Activated CD8-positive, alpha-beta T cell treated with anti-CD3 and anti-CD28 coated beads, Interleukin-2, amount 10 ng/mL, durations not matched to agents 7 days and 5 days (primary cell): Measurements from ENCODE around the gene TANGO2. TPM values are rescaled to one million over a fixed set of nuclear protein-coding genes. Genes with fewer than 3 reads are reported as not detected.

Source experiments
- ATAC-seq: fragments of 150-1000 bp; cut with Tn5 transposase; one replicate; pipeline ENCODE4 v1.10.0; 2021; ENCODE audit warnings: moderate library complexity
- CTCF ChIA-PET: fragments of 350-600 bp; sonication (Branson Sonifier 250); formaldehyde crosslinking; loops from one replicate; lab custom pipeline; 2021; ENCODE audit warnings: antibody characterized with exemption; lab: Charles Lee
- POLR2A ChIA-PET: fragments of 350-600 bp; sonication (Branson Sonifier 250); formaldehyde crosslinking; loops from one replicate; lab custom pipeline; 2021; ENCODE audit warnings: antibody characterized with exemption; lab: Charles Lee
- DNase-seq: peaks from one replicate; pipeline ENCODE4 v3.0.0-alpha.2; 2020
- H3K27ac Mint-ChIP-seq: one replicate; pipeline ENCODE4 v1.8.0; 2021; ENCODE audit warnings: mild to moderate bottlenecking, mixed read lengths
- H3K27me3 Mint-ChIP-seq: one replicate; pipeline ENCODE4 v1.8.0; 2021; ENCODE audit warnings: low read depth, mixed read lengths
- H3K36me3 Mint-ChIP-seq: one replicate; pipeline ENCODE4 v1.8.0; 2021; ENCODE audit warnings: low read depth, mixed read lengths
- H3K4me1 Mint-ChIP-seq: one replicate; pipeline ENCODE4 v1.8.0; 2021; ENCODE audit warnings: low read depth, mixed read lengths
- H3K4me3 Mint-ChIP-seq: one replicate; pipeline ENCODE4 v1.8.0; 2021; ENCODE audit warnings: mild to moderate bottlenecking, mixed read lengths
- H3K9me3 Mint-ChIP-seq: one replicate; pipeline ENCODE4 v1.8.0; 2022; ENCODE audit warnings: mixed read lengths; ENCODE audit not compliant: insufficient read depth
- total RNA-seq, 2 experiments: library from RNA; stranded (reverse); gene quantifications; one replicate each; pipeline ENCODE4 v1.2.3, GENCODE V29; 2021

TANGO2 gene
- total RNA-seq, 2 experiments from 2014 or later: 39.1 to 43.3 TPM

DNA sequence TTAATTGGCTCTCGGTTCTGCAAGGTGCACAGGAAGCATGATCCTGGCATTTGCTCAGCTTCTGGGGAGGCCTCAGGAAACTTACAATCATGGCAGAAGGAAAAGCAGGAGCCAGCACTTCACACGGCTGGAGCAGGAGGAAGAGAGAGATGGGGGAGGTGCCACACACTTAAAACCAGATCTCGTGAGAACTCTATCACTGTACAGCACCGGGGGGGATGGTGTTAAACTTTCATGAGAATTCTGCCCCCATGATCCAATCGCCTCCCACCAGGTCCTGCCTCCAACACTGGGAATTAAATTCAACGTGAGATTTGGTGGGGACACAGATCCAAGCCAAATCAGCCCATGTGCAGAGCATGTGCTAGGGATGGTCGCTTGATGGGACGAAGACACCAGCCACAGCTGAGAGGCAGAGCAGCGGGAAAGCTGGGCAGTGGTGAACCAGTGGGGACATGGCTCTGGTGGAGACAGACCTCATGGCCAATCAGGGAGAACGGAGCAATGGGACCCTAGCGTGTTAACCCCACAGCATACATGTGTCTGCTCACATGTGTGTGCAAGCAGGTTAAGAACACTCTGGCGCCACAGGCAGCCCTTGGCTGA is 6.2 kb downstream of the TANGO2 start:
- DNase-seq (no peak), ATAC-seq (no peak)
- no peak overlapping the region for H3K4me3 Mint-ChIP-seq
- no peaks in the 10 kb centered on the region for H3K27me3 Mint-ChIP-seq
- H3K9me3 Mint-ChIP-seq: no peaks in the 10 kb centered on the region
- peaks cover 4% of the 10 kb centered on the region for H3K36me3 Mint-ChIP-seq
- CTCF ChIA-PET: no interaction called here
- POLR2A ChIA-PET: no interaction called here
- H3K27ac Mint-ChIP-seq: no peak overlapping the region
- peaks cover 25% of the 10 kb centered on the region for H3K4me1 Mint-ChIP-seq

GRCh38 chr22:20027966-20028854 is 7.3 kb downstream of the TANGO2 start:
- H3K4me1 Mint-ChIP-seq: peaks cover 22% of the 10 kb centered on the region

DNA sequence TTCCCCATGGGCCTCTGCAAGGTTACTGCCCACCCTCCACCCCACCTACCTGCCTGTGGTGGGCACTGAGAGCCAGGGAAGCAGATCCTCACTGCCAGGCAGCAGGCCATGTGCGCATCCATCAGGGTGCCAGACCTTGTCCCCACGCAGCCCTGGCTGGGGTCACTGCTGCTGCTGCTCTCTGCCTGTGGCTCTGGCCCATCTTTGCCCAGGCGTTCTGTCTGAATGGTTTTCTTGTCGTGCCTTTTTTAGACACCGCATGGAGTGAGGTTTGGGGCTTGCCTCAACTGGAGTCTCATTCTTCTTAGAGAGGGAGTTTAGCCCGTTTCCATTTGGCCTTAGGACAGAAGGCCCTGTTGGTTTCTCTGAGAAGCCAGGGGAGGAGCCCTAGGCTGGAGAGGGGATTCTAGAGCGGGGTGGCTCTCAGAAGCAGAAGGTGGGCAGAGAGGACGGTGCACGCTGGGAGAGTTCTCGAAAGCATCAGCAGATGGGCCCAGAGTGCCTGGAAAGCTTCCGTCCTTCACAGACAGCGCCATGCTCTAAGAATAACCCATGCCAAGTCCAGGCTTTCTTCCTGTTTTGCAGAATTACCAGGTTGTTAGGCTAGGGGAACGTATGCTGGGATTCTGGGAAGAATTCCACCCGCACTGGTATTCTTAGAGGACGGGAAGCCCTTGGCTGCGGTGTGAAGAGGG is 8.1 kb downstream of the TANGO2 start:
- Mint-ChIP-seq H3K27me3 (no peaks in the 10 kb centered on the region), H3K27ac (no peak overlapping the region), H3K4me1 (peaks cover 22% of the 10 kb centered on the region), H3K9me3 (no peaks in the 10 kb centered on the region), H3K36me3 (no peaks in the 10 kb centered on the region), H3K4me3 (no peak overlapping the region)
- ATAC-seq (no peak), DNase-seq (no peak)
- POLR2A ChIA-PET: interaction anchor here (1.3 kb wide), 1 partner anchor 8 kb away, joined by 3 read pairs; the partner anchor contains the start of gene TANGO2
- CTCF ChIA-PET: no interaction called here

More at GRCh38 chr22:20027966-20028854, 7.3 kb downstream of the TANGO2 start:
- Mint-ChIP-seq H3K36me3 (peaks cover 2% of the 10 kb centered on the region), H3K27me3 (no peaks in the 10 kb centered on the region), H3K9me3 (no peaks in the 10 kb centered on the region), H3K4me3 (no peak overlapping the region), H3K27ac (no peak overlapping the region)
- DNase-seq (no peak), ATAC-seq (no peak)
- POLR2A ChIA-PET: no interaction called here
- CTCF ChIA-PET: interaction anchor here (0.8 kb wide), 1 partner anchor 57 kb away, joined by 3 read pairs; no protein-coding TSS in a partner anchor

DNA sequence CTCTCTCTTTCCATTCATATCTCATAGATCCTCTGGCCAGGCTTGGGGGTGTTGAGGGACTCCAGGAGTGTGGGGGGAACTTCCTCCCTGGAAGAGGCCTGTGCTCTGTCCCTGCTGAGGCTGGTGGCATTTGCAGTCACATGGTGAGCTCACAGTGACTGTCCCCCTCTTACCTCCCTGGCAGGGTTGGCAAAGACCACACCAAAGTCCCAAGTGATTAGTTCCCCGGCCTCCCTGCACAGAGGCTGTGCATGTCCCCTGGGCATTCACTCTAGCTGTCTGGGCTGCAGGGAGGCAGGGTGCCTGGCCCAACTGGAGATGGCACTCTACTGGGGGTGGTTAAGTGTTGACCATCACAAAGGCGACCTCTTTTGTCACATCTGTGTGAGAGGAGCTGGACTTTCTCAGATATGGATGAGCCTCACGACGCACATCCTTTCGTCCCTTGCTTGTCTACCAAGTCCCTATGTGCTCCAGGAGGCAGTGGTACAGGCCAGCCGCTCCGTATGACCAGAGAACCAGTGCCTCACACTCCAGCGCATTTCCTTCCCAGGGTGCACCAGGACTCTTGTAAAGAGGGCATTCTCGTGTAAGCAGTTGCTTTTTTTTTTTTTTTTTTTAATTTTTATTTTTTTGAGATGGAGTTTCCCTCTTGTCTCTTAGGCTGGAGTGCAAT is 8.8 kb downstream of the TANGO2 start:
- no peaks in the 10 kb centered on the region for H3K27me3 Mint-ChIP-seq
- POLR2A ChIA-PET: interaction anchor here (1.3 kb wide), 1 partner anchor 9 kb away, joined by 3 read pairs; the partner anchor contains the start of gene TANGO2
- H3K4me3 Mint-ChIP-seq: no peak overlapping the region
- DNase-seq (no peak), ATAC-seq (no peak)
- no peaks in the 10 kb centered on the region for H3K9me3 Mint-ChIP-seq
- H3K4me1 Mint-ChIP-seq: peaks cover 22% of the 10 kb centered on the region
- CTCF ChIA-PET: no interaction called here
- H3K36me3 Mint-ChIP-seq: no peaks in the 10 kb centered on the region
- H3K27ac Mint-ChIP-seq: no peak overlapping the region

GRCh38 chr22:20031732-20032406 is 11.0 kb downstream of the TANGO2 start:
- H3K36me3 Mint-ChIP-seq: peaks cover 3% of the 10 kb centered on the region
- H3K4me3 Mint-ChIP-seq: no peak overlapping the region
- ATAC-seq (peak; percentile 39), DNase-seq (peak; percentile 41)
- H3K27ac Mint-ChIP-seq: peak overlapping the region; percentile 49
- ChIA-PET CTCF (no interaction called here), POLR2A (interaction anchor here (1.6 kb wide), 1 partner anchor 10 kb away, joined by 3 read pairs; no protein-coding TSS in a partner anchor)
- no peaks in the 10 kb centered on the region for H3K27me3 Mint-ChIP-seq
- H3K9me3 Mint-ChIP-seq: no peaks in the 10 kb centered on the region
- peaks cover 20% of the 10 kb centered on the region for H3K4me1 Mint-ChIP-seq

- Mint-ChIP-seq H3K9me3 (no peaks in the 10 kb centered on the region), H3K4me3 (no peak overlapping the region), H3K36me3 (peaks cover 7% of the 10 kb centered on the region), H3K4me1 (peaks cover 18% of the 10 kb centered on the region), H3K27me3 (no peaks in the 10 kb centered on the region), H3K27ac (peak overlapping the region; percentile 49)
- no peak for DNase-seq
- POLR2A ChIA-PET: interaction anchor here (1.6 kb wide), 1 partner anchor 11 kb away, joined by 3 read pairs; no protein-coding TSS in a partner anchor
- CTCF ChIA-PET: interaction anchor here (1.0 kb wide), 1 partner anchor 78 kb away, joined by 3 read pairs; no protein-coding TSS in a partner anchor
- no peak for ATAC-seq
Observed at GRCh38 chr22:20032407-20032991, 11.6 kb downstream of the TANGO2 start.

DNA sequence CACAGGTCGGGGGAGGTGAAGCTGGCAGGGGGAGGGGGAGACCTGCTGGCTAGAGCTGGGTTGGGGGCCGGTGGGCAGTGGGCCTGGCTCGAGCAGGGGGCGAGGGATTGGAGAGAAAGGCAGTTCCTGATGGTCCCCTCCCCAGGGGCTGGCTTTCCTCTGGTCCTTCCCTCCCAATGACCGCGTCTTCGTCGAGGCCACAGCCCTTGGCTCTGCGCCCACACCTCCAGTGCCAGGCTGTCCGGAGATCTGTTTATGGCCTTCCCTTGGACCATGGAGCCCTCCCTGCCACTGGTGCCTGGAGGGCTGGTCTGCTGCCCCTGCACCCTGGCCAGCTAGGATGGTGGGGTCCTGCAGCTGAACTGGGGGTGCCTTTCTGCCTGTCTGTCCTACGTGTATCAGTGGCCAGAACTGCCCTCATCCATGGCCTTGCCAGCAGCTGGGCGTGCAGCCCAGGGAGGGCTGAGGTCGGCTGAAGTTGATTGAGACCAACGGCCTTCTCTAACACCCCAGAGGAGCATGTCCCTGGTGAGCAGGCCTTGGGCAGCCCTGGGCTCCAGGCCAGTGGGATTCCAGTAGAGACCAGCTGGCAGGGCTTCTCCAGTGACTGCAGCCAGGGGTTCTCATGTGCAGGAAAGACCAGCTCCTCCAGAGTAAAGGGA is 12.3 kb downstream of the TANGO2 start:
- DNase-seq (no peak), ATAC-seq (no peak)
- no peaks in the 10 kb centered on the region for H3K9me3 Mint-ChIP-seq
- ChIA-PET CTCF (interaction anchor here (1.0 kb wide), 1 partner anchor 78 kb away, joined by 3 read pairs; no protein-coding TSS in a partner anchor), POLR2A (interaction anchor here (0.6 to 1.6 kb wide), 2 partner anchors 12 to 58 kb away, joined by 3 read pairs; no protein-coding TSS in a partner anchor)
- peaks cover 7% of the 10 kb centered on the region for H3K36me3 Mint-ChIP-seq
- H3K4me3 Mint-ChIP-seq: no peak overlapping the region
- no peak overlapping the region for H3K27ac Mint-ChIP-seq
- peaks cover 18% of the 10 kb centered on the region for H3K4me1 Mint-ChIP-seq
- no peaks in the 10 kb centered on the region for H3K27me3 Mint-ChIP-seq

DNA sequence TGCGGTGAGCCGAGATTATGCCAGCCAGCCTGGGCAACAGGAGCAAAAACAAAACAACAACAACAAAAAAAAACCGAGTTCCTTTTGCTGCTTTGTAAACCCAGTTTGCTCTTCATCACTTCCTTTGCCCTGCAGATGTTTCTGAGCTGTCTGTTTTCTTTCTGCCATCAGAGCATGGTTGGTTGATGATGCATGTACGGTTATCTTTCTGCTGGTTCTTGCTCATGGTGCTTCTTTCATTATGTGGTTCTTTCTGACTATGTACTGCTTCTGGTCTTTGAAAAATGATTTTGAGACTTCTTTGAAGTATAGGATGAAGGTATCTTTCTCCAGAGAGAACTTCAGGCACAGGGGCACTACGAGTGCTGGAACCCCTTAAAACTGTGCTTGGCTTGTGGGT is 13.2 kb downstream of the TANGO2 start:
- ATAC-seq: no peak
- POLR2A ChIA-PET: no interaction called here
- Mint-ChIP-seq H3K27ac (no peak overlapping the region), H3K36me3 (peaks cover 8% of the 10 kb centered on the region), H3K4me1 (peaks cover 18% of the 10 kb centered on the region), H3K27me3 (no peaks in the 10 kb centered on the region), H3K9me3 (no peaks in the 10 kb centered on the region), H3K4me3 (no peak overlapping the region)
- no peak for DNase-seq
- CTCF ChIA-PET: interaction anchor here (0.6 to 1.4 kb wide), 2 partner anchors 30 to 845 kb away, joined by 3 read pairs; no protein-coding TSS in a partner anchor

GRCh38 chr22:20035375-20036083 is 14.6 kb downstream of the TANGO2 start:
- no peak overlapping the region for H3K27ac Mint-ChIP-seq
- no peaks in the 10 kb centered on the region for H3K27me3 Mint-ChIP-seq
- no peak for DNase-seq
- H3K9me3 Mint-ChIP-seq: no peaks in the 10 kb centered on the region
- peaks cover 14% of the 10 kb centered on the region for H3K36me3 Mint-ChIP-seq
- ChIA-PET POLR2A (no interaction called here), CTCF (interaction anchor here (1.4 kb wide), 1 partner anchor 32 kb away, joined by 3 read pairs; no protein-coding TSS in a partner anchor)
- peaks cover 18% of the 10 kb centered on the region for H3K4me1 Mint-ChIP-seq
- ATAC-seq: no peak
- H3K4me3 Mint-ChIP-seq: no peak overlapping the region
